Measurements from ENCODE around the gene LRSAM1.

The LRSAM1 gene

GRCh38 chr9:127492616-127493015, 41.3 kb downstream of the LRSAM1 start:
- no peaks in the 10 kb centered on the region for H3K36me3 ChIP-seq (replicated peaks; ENCODE audit: insufficient read depth, low read length)

GRCh38 chr9:127493592-127494303, 42.4 kb downstream of the LRSAM1 start:
- Histone ChIP-seq H2AFZ (ENCODE audit: low read length) (no peak overlapping the region), H3K4me1 (ENCODE audit: low read length) (no peaks in the 10 kb centered on the region), H3K9ac (ENCODE audit: low read length) (no peak overlapping the region), H3K4me2 (ENCODE audit: low read depth, low read length) (no peak overlapping the region), H3K4me3 (ENCODE audit: low read length) (no peak overlapping the region), H3K9me3 (replicated peaks; ENCODE audit: insufficient read depth, low read length) (no peaks in the 10 kb centered on the region), H3K27me3 (replicated peaks; ENCODE audit: insufficient read depth, low read length) (no peaks in the 10 kb centered on the region), H3K27ac (ENCODE audit: low read length) (no peak overlapping the region), H4K20me1 (ENCODE audit: insufficient read depth, low read length) (no peaks in the 10 kb centered on the region), H3K36me3 (replicated peaks; ENCODE audit: insufficient read depth, low read length) (no peaks in the 10 kb centered on the region), H3F3A (ENCODE audit: insufficient read depth, low read length) (no peaks in the 10 kb centered on the region), H3K79me2 (ENCODE audit: low read length) (no peaks in the 10 kb centered on the region), H3K9me2 (replicated peaks; ENCODE audit: insufficient read depth, low read length) (no peaks in the 10 kb centered on the region)
- DNase-seq, result no peak
- no peak for TF ChIP-seq EZH2 (optimal IDR thresholded peaks at IDR 0.05; ENCODE audit: low read depth, low read length)
- no peak for TF ChIP-seq CTCF (IDR thresholded peaks at IDR 0.05; ENCODE audit: low read length)
- TF ChIP-seq EZH2phosphoT487 (IDR thresholded peaks at IDR 0.05; ENCODE audit: low read length), result no peak

More at GRCh38 chr9:127492616-127493015, 41.3 kb downstream of the LRSAM1 start:
- Histone ChIP-seq H3F3A (ENCODE audit: insufficient read depth, low read length) (no peaks in the 10 kb centered on the region), H3K4me2 (ENCODE audit: low read depth, low read length) (no peak overlapping the region), H3K4me3 (ENCODE audit: low read length) (no peak overlapping the region), H3K79me2 (ENCODE audit: low read length) (no peaks in the 10 kb centered on the region), H3K27ac (ENCODE audit: low read length) (no peak overlapping the region), H2AFZ (ENCODE audit: low read length) (no peak overlapping the region), H3K4me1 (ENCODE audit: low read length) (no peaks in the 10 kb centered on the region), H3K9me2 (replicated peaks; ENCODE audit: insufficient read depth, low read length) (no peaks in the 10 kb centered on the region), H4K20me1 (ENCODE audit: insufficient read depth, low read length) (no peaks in the 10 kb centered on the region), H3K27me3 (replicated peaks; ENCODE audit: insufficient read depth, low read length) (no peaks in the 10 kb centered on the region), H3K9ac (ENCODE audit: low read length) (no peak overlapping the region), H3K9me3 (replicated peaks; ENCODE audit: insufficient read depth, low read length) (no peaks in the 10 kb centered on the region)
- no peak for DNase-seq
- TF ChIP-seq EZH2 (optimal IDR thresholded peaks at IDR 0.05; ENCODE audit: low read depth, low read length) (no peak), CTCF (IDR thresholded peaks at IDR 0.05; ENCODE audit: low read length) (no peak), EZH2phosphoT487 (IDR thresholded peaks at IDR 0.05; ENCODE audit: low read length) (no peak)

- Histone ChIP-seq H3K9me2 (replicated peaks; ENCODE audit: insufficient read depth, low read length) (no peaks in the 10 kb centered on the region), H3K36me3 (replicated peaks; ENCODE audit: insufficient read depth, low read length) (no peaks in the 10 kb centered on the region), H3K79me2 (ENCODE audit: low read length) (no peaks in the 10 kb centered on the region), H3K4me1 (ENCODE audit: low read length) (no peaks in the 10 kb centered on the region), H3K4me3 (ENCODE audit: low read length) (no peak overlapping the region), H3K9ac (ENCODE audit: low read length) (no peak overlapping the region), H2AFZ (ENCODE audit: low read length) (no peak overlapping the region), H3K9me3 (replicated peaks; ENCODE audit: insufficient read depth, low read length) (no peaks in the 10 kb centered on the region), H3K27ac (ENCODE audit: low read length) (no peak overlapping the region), H3F3A (ENCODE audit: insufficient read depth, low read length) (no peaks in the 10 kb centered on the region), H4K20me1 (ENCODE audit: insufficient read depth, low read length) (no peaks in the 10 kb centered on the region), H3K4me2 (ENCODE audit: low read depth, low read length) (no peak overlapping the region), H3K27me3 (replicated peaks; ENCODE audit: insufficient read depth, low read length) (no peaks in the 10 kb centered on the region)
- DNase-seq, result no peak
- TF ChIP-seq EZH2 (optimal IDR thresholded peaks at IDR 0.05; ENCODE audit: low read depth, low read length) (no peak), CTCF (IDR thresholded peaks at IDR 0.05; ENCODE audit: low read length) (no peak), EZH2phosphoT487 (IDR thresholded peaks at IDR 0.05; ENCODE audit: low read length) (no peak)
These were observed 43.0 kb downstream of the LRSAM1 start for GRCh38 chr9:127494304-127494702.

All from MM.1S (cell line).